GM19099 (cell line): ENCODE measurements around the gene PCDH11Y.
"Not testable (repeated sequence)": the region's sequence is repeated elsewhere in the genome, so short reads cannot be mapped to it uniquely, and the experiment has no call there.

Source experiments
- POLR2A ChIP-seq: IDR thresholded peaks from 3 replicates; pipeline ENCODE4 v1.6.1; 2011; ENCODE audit warnings: low read depth; ENCODE audit not compliant: insufficient read length; ENCODE audit errors: extremely low read depth

PCDH11Y gene, protein sequence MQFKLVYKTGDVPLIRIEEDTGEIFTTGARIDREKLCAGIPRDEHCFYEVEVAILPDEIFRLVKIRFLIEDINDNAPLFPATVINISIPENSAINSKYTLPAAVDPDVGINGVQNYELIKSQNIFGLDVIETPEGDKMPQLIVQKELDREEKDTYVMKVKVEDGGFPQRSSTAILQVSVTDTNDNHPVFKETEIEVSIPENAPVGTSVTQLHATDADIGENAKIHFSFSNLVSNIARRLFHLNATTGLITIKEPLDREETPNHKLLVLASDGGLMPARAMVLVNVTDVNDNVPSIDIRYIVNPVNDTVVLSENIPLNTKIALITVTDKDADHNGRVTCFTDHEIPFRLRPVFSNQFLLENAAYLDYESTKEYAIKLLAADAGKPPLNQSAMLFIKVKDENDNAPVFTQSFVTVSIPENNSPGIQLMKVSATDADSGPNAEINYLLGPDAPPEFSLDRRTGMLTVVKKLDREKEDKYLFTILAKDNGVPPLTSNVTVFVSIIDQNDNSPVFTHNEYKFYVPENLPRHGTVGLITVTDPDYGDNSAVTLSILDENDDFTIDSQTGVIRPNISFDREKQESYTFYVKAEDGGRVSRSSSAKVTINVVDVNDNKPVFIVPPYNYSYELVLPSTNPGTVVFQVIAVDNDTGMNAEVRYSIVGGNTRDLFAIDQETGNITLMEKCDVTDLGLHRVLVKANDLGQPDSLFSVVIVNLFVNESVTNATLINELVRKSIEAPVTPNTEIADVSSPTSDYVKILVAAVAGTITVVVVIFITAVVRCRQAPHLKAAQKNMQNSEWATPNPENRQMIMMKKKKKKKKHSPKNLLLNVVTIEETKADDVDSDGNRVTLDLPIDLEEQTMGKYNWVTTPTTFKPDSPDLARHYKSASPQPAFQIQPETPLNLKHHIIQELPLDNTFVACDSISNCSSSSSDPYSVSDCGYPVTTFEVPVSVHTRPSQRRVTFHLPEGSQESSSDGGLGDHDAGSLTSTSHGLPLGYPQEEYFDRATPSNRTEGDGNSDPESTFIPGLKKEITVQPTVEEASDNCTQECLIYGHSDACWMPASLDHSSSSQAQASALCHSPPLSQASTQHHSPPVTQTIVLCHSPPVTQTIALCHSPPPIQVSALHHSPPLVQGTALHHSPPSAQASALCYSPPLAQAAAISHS (N-terminal part only)

DNA sequence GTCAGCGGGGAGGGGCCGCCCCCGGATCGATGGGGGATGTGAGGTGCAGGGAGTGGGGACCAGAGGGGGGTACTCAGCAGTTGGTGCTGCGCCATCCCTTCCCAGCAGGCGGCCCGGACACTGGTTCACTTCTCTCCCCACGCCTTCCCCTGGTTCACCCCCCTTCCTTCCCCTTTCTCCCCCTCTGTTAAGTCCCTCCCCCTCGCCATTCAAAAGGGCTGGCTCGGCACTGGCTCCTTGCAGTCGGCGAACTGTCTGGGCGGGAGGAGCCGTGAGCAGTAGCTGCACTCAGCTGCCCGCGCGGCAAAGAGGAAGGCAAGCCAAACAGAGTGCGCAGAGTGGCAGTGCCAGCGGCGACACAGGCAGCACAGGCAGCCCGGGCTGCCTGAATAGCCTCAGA lies at the start of gene PCDH11Y:
Gene PCDH11Y, plus strand, starts transcription at position 240 of the 400 bp plus-strand sequence. CDS start 56,804 bp downstream, outside the sequence.
- TF ChIP-seq POLR2A: not testable (repeated sequence)
